Measurements from ENCODE around the gene SLC1A5. TPM values are rescaled to one million over a fixed set of nuclear protein-coding genes. Genes with fewer than 3 reads are reported as not detected.
A peak's percentile ranks its signal among the peaks of the same experiment; 100 is the strongest.

Gene SLC1A5
- total RNA-seq, 2 donors from 2014 or later, result 84.3 to 169 TPM

DNA sequence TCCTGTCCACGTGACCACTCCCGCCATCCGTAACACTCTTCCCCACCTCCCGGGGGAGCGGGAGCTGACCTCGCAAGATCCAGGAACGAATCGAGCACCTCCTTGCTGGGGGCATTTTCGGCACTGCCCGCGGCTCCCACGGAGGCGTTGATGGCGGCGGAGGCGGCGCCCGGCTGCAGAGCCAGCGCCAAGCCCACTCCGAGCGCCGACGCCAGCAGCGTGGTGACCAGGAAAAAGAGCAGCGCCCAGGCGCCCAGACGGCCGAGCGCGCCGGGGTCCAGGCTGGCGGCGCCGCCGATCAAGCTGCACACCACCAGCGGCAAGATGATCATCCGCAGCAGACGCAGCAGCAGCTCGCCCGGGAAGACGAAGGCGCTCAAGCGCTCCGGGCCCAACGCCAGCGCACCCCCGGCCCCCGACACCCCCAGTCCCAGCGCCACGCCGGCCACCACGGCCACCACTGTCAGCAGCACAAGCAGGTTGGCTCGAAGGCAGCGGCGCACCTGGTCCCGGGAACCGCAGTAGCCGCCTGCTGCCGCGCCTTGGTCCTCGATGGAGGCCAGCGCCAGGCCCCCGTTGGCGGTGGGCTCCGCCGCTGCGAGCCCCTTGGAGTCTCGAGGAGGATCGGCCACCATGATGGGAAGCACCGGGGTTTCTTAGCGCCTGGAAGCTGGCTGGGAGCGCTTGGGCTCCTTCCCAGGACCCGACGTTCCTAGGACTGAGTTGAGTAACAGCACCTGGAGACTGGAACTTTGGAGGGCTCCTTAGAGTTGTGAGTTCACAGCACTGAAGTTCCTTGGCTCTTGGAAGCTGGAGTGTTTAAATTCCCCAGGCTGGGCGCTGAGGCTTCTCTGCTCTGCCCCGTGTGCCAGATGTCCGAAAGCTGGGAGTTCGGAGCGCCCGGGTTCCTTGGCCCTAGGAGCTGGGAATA lies 798 bp downstream of the SLC1A5 start:
- no peaks in the 10 kb centered on the region for H3K9me3 ChIP-seq
- H3K9ac ChIP-seq (ENCODE audit: low read depth in 2 of 2, low read length in 2 of 2), result peak overlapping the region; percentile 96 to 98
- TF ChIP-seq, protein P1, sequence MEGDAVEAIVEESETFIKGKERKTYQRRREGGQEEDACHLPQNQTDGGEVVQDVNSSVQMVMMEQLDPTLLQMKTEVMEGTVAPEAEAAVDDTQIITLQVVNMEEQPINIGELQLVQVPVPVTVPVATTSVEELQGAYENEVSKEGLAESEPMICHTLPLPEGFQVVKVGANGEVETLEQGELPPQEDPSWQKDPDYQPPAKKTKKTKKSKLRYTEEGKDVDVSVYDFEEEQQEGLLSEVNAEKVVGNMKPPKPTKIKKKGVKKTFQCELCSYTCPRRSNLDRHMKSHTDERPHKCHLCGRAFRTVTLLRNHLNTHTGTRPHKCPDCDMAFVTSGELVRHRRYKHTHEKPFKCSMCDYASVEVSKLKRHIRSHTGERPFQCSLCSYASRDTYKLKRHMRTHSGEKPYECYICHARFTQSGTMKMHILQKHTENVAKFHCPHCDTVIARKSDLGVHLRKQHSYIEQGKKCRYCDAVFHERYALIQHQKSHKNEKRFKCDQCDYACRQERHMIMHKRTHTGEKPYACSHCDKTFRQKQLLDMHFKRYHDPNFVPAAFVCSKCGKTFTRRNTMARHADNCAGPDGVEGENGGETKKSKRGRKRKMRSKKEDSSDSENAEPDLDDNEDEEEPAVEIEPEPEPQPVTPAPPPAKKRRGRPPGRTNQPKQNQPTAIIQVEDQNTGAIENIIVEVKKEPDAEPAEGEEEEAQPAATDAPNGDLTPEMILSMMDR (IDR thresholded peaks at IDR 0.05), result no peak
- peak overlapping the region; percentile 95 for H3K27ac ChIP-seq
- H3K4me3 ChIP-seq, result peak overlapping the region; percentile 84
- H3K4me1 ChIP-seq, result peaks cover 13% of the 10 kb centered on the region
- intact Hi-C loops (cut with DNase I), result no loop called here
- DNase-seq, result peak; percentile 75
- H3K27me3 ChIP-seq, result no peaks in the 10 kb centered on the region
- H3K36me3 ChIP-seq, result no peaks in the 10 kb centered on the region

DNA sequence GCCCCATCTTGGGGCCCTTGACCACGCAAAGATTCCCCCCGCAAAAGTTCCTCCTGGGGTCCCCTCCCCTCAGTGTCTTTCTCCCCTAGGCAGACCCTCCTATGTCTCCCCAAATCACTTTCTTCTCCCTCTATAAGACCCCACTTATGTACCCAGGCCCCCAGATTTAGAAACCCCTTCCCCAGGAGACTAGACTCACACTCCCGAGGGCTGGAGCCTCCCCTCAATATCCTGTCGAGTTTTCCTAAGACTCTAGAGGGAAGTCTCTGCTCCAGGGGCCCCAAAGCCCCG lies 1.4 kb downstream of the SLC1A5 start:
- Histone ChIP-seq H3K27me3 (no peaks in the 10 kb centered on the region), H3K4me1 (peaks cover 13% of the 10 kb centered on the region), H3K27ac (peak overlapping the region; percentile 95), H3K9me3 (no peaks in the 10 kb centered on the region), H3K9ac (ENCODE audit: low read depth in 2 of 2, low read length in 2 of 2) (peak overlapping the region; percentile 96 to 98), H3K36me3 (peaks cover 5% of the 10 kb centered on the region), H3K4me3 (peak overlapping the region; percentile 84)
- intact Hi-C loops (cut with DNase I), result no loop called here
- no peak for DNase-seq
- TF ChIP-seq, protein P1 (IDR thresholded peaks at IDR 0.05), result no peak

- H3K4me1 ChIP-seq, result peaks cover 13% of the 10 kb centered on the region
- peak overlapping the region; percentile 84 for H3K4me3 ChIP-seq
- intact Hi-C loops (cut with DNase I), result no loop called here
- H3K27ac ChIP-seq, result peak overlapping the region; percentile 95
- TF ChIP-seq, protein P1 (IDR thresholded peaks at IDR 0.05), result no peak
- DNase-seq, result peak; percentile 84
- no peaks in the 10 kb centered on the region for H3K9me3 ChIP-seq
- peaks cover 11% of the 10 kb centered on the region for H3K36me3 ChIP-seq
- no peaks in the 10 kb centered on the region for H3K27me3 ChIP-seq
- peak overlapping the region; percentile 96 to 98 for H3K9ac ChIP-seq (ENCODE audit: low read depth in 2 of 2, low read length in 2 of 2)
These were observed 2.0 kb downstream of the SLC1A5 start for GRCh38 chr19:46786236-46787039.

- H3K9ac ChIP-seq (ENCODE audit: low read depth in 2 of 2, low read length in 2 of 2), result peak overlapping the region in 1 of 2 donors; percentile 96
- H3K4me1 ChIP-seq, result peaks cover 13% of the 10 kb centered on the region
- TF ChIP-seq, protein P1 (IDR thresholded peaks at IDR 0.05), result no peak
- intact Hi-C loops (cut with DNase I), result no loop called here
- no peaks in the 10 kb centered on the region for H3K9me3 ChIP-seq
- H3K27ac ChIP-seq, result peak overlapping the region; percentile 95
- peaks cover 11% of the 10 kb centered on the region for H3K36me3 ChIP-seq
- no peaks in the 10 kb centered on the region for H3K27me3 ChIP-seq
- peak overlapping the region; percentile 84 for H3K4me3 ChIP-seq
- DNase-seq, result no peak
These were observed 2.5 kb downstream of the SLC1A5 start for GRCh38 chr19:46785980-46786235.

GRCh38 chr19:46785054-46785979 lies 3.1 kb downstream of the SLC1A5 start:
- H3K27me3 ChIP-seq, result no peaks in the 10 kb centered on the region
- H3K36me3 ChIP-seq, result peaks cover 11% of the 10 kb centered on the region
- TF ChIP-seq, protein P1 (IDR thresholded peaks at IDR 0.05), result no peak
- H3K9ac ChIP-seq (ENCODE audit: low read depth in 2 of 2, low read length in 2 of 2), result peak overlapping the region in 1 of 2 donors; percentile 96
- no peak for DNase-seq
- intact Hi-C loops (cut with DNase I), result no loop called here
- H3K4me3 ChIP-seq, result peak overlapping the region; percentile 84
- H3K27ac ChIP-seq, result peak overlapping the region; percentile 95
- H3K9me3 ChIP-seq, result no peaks in the 10 kb centered on the region
- peaks cover 13% of the 10 kb centered on the region for H3K4me1 ChIP-seq

Measured in colonic mucosa (tissue), 4 donors.